Activated T-cell treated with anti-CD3 and anti-CD28 coated beads, Interleukin-2, amount 50 U/mL, for 4 hours (primary cell): Measurements from ENCODE around the gene GTF2F1. TPM values are rescaled to one million over a fixed set of nuclear protein-coding genes. Genes with fewer than 3 reads are reported as not detected.
"Not testable (repeated sequence)": the region's sequence is repeated elsewhere in the genome, so short reads cannot be mapped to it uniquely, and the experiment has no call there.

Source experiments
- ATAC-seq, 2 donors: fragments of 200-7000 bp; cut with Tn5 transposase; one replicate each; pipeline ENCODE4 v1.10.0; 2021
- DNase-seq: peaks from one replicate; pipeline ENCODE4 v3.0.0-alpha.2; 2020
- H3K27me3 Mint-ChIP-seq: one replicate; pipeline ENCODE4 v1.8.0; 2021; ENCODE audit warnings: low read depth, mixed read lengths
- H3K36me3 Mint-ChIP-seq: one replicate; pipeline ENCODE4 v1.8.0; 2022; ENCODE audit warnings: mixed read lengths; ENCODE audit not compliant: insufficient read depth
- H3K4me1 Mint-ChIP-seq: one replicate; pipeline ENCODE4 v1.8.0; 2021; ENCODE audit warnings: low read depth, mixed read lengths
- H3K4me3 Mint-ChIP-seq: one replicate; pipeline ENCODE4 v1.8.0; 2021; ENCODE audit warnings: mild to moderate bottlenecking, moderate library complexity, mixed read lengths
- H3K9me3 Mint-ChIP-seq: one replicate; pipeline ENCODE4 v1.8.0; 2021; ENCODE audit warnings: mixed read lengths
- total RNA-seq, 3 donors: library from RNA; stranded (reverse); gene quantifications; one replicate each; pipeline ENCODE4 v1.2.1, GENCODE V29; 2021

Gene GTF2F1
- total RNA-seq, 3 donors from 2014 or later, result 68.6 to 77.9 (median 75.1) TPM

DNA sequence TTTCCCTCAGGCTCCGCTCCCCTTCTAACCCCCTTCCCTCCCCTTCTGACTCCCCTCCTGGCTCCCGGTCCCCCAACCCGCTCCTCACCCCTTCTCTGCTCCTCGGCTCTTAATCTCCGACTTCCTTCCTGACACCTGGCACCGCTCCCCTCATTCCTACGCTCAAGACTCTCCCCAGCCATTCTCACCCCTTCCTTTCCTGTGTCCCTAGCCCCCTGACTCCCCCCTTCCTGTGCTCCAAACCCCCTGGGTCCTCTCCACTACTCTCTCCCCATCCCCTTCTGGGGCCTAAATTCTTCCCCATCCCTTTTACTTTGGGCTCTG is 31.0 kb downstream of the GTF2F1 start:
- no peaks in the 10 kb centered on the region for H3K9me3 Mint-ChIP-seq
- H3K4me1 Mint-ChIP-seq, result peaks cover 17% of the 10 kb centered on the region
- ATAC-seq (peak in 1 of 2 donors; percentile 6), DNase-seq (no peak)
- peak overlapping the region; percentile 95 for H3K4me3 Mint-ChIP-seq
- H3K27me3 Mint-ChIP-seq, result no peaks in the 10 kb centered on the region
- peaks cover 6% of the 10 kb centered on the region for H3K36me3 Mint-ChIP-seq

DNA sequence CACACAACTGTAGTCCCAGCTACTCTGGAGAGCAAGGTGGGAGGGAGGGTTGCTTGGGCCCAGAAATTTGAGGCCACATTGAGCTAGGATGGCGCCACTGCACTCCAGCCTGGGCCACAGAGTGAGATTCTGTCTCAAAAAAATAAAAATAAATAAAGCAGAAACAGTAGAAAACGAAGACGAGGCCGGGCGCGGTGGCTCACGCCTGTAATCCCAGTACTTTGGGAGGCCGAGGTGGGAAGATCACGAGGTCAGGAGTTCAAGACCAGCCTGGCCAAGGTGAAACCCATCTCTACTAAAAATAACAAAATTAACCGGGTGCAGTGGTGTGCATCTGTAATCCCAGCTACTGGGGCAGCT is 32.1 kb downstream of the GTF2F1 start:
- not testable (repeated sequence) for H3K9me3 Mint-ChIP-seq, H3K27me3 Mint-ChIP-seq, H3K36me3 Mint-ChIP-seq, ATAC-seq, DNase-seq
- Mint-ChIP-seq H3K4me3 (peak overlapping the region; percentile 95), H3K4me1 (peaks cover 17% of the 10 kb centered on the region)

DNA sequence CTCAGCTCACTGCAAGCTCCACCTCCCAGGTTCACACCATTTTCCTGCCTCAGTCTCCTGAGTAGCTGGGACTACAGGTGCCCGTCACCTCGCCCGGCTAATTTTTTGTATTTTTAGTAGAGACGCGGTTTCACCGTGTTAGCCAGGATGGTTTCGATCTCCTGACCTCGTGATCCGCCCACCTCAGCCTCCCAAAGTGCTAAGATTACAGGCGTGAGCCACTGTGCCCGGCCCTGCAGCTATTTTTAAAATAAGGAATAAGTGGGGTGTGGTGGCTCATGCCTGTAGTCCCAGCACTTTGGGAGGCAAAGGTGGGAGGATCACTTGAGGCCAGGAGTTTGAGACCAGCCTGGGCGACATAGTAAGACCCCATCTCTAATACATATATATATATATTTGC is 32.5 kb downstream of the GTF2F1 start:
- Mint-ChIP-seq H3K4me3 (peak overlapping the region; percentile 95), H3K4me1 (peaks cover 17% of the 10 kb centered on the region)
- H3K27me3 Mint-ChIP-seq, DNase-seq, ATAC-seq, H3K36me3 Mint-ChIP-seq, H3K9me3 Mint-ChIP-seq: not testable (repeated sequence)

DNA sequence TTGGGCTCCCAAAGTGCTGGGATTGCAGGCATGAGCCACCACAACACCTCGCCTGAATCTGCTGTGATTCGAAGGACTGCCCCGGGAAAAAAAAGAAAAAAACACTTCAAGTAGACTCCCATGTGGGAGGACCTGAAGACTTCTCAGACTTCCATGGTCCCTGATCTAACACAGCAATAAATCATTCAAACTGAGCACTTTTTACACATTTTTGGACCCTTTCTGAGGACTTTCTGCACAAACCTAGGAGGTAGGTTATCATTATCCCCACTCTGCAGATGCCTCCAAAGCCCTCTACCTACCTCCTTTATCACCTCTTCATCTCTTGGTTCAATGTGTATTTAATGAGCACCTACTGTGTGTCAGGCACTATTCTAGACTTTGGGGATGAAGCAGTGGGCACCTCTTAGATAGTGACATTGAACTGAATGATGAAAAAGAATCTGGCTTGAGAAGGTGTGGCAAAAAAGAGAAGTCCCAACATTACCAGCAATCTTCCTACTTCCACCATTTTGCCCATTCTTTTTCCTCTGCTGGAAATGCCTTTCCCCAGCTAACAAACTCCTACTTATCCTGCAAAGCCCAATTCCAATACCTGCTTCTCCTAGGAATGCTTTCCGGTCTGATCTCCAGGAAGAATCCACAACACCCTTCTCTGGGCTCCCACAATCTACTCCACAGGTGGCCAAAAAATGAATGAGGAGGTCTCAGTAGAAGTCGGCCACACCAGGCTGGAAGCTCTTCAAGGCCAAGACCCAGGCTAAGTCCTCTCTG is 33.2 kb downstream of the GTF2F1 start:
- H3K27me3 Mint-ChIP-seq, result no peaks in the 10 kb centered on the region
- peaks cover 4% of the 10 kb centered on the region for H3K36me3 Mint-ChIP-seq
- peaks cover 17% of the 10 kb centered on the region for H3K4me1 Mint-ChIP-seq
- DNase-seq (no peak), ATAC-seq (no peak)
- H3K4me3 Mint-ChIP-seq, result peak overlapping the region; percentile 4
- no peaks in the 10 kb centered on the region for H3K9me3 Mint-ChIP-seq

GRCh38 chr19:6358003-6358402 is 35.0 kb downstream of the GTF2F1 start:
- H3K36me3 Mint-ChIP-seq, result peaks cover 2% of the 10 kb centered on the region
- no peak overlapping the region for H3K4me3 Mint-ChIP-seq
- no peak for ATAC-seq
- DNase-seq, result no peak
- no peaks in the 10 kb centered on the region for H3K9me3 Mint-ChIP-seq
- H3K27me3 Mint-ChIP-seq, result no peaks in the 10 kb centered on the region
- peaks cover 9% of the 10 kb centered on the region for H3K4me1 Mint-ChIP-seq

GRCh38 chr19:6357174-6357573 is 35.8 kb downstream of the GTF2F1 start:
- ATAC-seq (no peak), DNase-seq (no peak)
- Mint-ChIP-seq H3K27me3 (no peaks in the 10 kb centered on the region), H3K4me1 (peaks cover under 1% of the 10 kb centered on the region), H3K4me3 (no peak overlapping the region), H3K36me3 (peaks cover 7% of the 10 kb centered on the region), H3K9me3 (no peaks in the 10 kb centered on the region)

DNA sequence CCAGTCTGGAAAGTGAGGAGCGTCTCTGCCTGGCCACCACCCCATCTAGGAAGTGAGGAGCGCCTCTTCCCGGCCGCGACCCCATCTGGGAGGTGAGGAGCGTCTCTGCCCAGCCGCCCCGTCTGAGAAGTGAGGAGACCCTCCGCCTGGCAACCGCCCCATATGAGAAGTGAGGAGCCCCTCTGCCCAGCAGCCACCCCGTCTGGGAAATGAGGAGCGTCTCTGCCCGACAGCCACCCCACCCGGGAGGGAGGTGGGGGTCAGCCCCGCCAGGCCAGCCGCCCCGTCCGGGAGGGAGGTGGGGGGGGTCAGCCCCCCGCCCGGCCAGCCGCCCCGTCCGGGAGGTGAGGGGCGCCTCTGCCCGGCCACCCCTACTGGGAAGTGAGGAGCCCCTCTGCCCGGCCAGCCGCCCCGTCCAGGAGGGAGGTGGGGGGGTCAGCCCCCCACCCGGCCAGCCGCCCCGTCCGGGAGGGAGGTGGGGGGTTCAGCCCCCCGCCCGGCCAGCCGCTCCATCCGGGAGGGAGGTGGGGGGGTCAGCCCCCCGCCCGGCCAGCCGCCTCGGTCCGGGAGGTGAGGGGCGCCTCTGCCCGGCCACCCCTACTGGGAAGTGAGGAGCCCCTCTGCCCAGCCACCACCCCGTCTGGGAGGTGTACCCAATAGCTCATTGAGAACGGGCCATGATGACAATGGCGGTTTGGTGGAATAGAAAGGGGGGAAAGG is 37.5 kb downstream of the GTF2F1 start:
- H3K4me1 Mint-ChIP-seq, H3K36me3 Mint-ChIP-seq, H3K9me3 Mint-ChIP-seq, ATAC-seq, H3K27me3 Mint-ChIP-seq, DNase-seq, H3K4me3 Mint-ChIP-seq: not testable (repeated sequence)

- Mint-ChIP-seq H3K9me3 (no peaks in the 10 kb centered on the region), H3K4me1 (no peaks in the 10 kb centered on the region), H3K27me3 (no peaks in the 10 kb centered on the region), H3K4me3 (no peak overlapping the region), H3K36me3 (peaks cover 10% of the 10 kb centered on the region)
- ATAC-seq (no peak), DNase-seq (no peak)
These were observed 38.8 kb downstream of the GTF2F1 start for GRCh38 chr19:6354098-6354674.

- H3K9me3 Mint-ChIP-seq, result no peaks in the 10 kb centered on the region
- peaks cover 10% of the 10 kb centered on the region for H3K36me3 Mint-ChIP-seq
- no peaks in the 10 kb centered on the region for H3K4me1 Mint-ChIP-seq
- H3K27me3 Mint-ChIP-seq, result no peaks in the 10 kb centered on the region
- no peak overlapping the region for H3K4me3 Mint-ChIP-seq
- no peak for DNase-seq
- ATAC-seq, result no peak
These were observed 40.4 kb downstream of the GTF2F1 start for GRCh38 chr19:6352381-6353165.

GRCh38 chr19:6350688-6351087 is 42.3 kb downstream of the GTF2F1 start:
- DNase-seq (no peak), ATAC-seq (no peak)
- no peak overlapping the region for H3K4me3 Mint-ChIP-seq
- H3K36me3 Mint-ChIP-seq, result peaks cover 8% of the 10 kb centered on the region
- no peaks in the 10 kb centered on the region for H3K4me1 Mint-ChIP-seq
- no peaks in the 10 kb centered on the region for H3K9me3 Mint-ChIP-seq
- no peaks in the 10 kb centered on the region for H3K27me3 Mint-ChIP-seq

- H3K27me3 Mint-ChIP-seq, H3K4me1 Mint-ChIP-seq, H3K4me3 Mint-ChIP-seq, DNase-seq, H3K9me3 Mint-ChIP-seq, H3K36me3 Mint-ChIP-seq, ATAC-seq: not testable (repeated sequence)
These were observed 43.7 kb downstream of the GTF2F1 start for GRCh38 chr19:6349271-6349670.

DNA sequence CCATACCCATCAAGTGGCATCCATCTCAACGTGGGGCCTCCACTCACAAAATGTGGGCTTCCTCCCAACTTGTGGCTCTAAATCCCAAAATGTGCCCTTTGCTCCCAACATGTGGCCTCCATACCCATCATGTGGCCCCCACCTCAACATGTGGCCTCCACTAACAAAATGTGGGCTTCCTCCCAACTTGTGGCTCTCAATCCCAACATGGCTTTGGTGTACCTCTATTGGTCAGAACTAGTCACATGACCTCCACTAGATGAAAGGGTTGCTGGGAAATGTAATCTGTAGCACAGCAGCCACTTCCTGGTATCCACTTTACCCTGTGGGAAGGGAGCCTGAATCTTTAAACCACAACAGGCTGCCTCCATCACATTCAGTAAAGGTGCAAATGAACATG is 49.5 kb downstream of the GTF2F1 start:
- Mint-ChIP-seq H3K27me3 (no peaks in the 10 kb centered on the region), H3K4me1 (no peaks in the 10 kb centered on the region), H3K4me3 (no peak overlapping the region), H3K9me3 (no peaks in the 10 kb centered on the region), H3K36me3 (peaks cover 3% of the 10 kb centered on the region)
- no peak for ATAC-seq
- DNase-seq, result no peak

GRCh38 chr19:6340493-6341201 is 52.3 kb downstream of the GTF2F1 start:
- H3K4me1 Mint-ChIP-seq, result no peaks in the 10 kb centered on the region
- no peaks in the 10 kb centered on the region for H3K27me3 Mint-ChIP-seq
- H3K9me3 Mint-ChIP-seq, result no peaks in the 10 kb centered on the region
- DNase-seq (no peak), ATAC-seq (peak in 1 of 2 donors; percentile 18)
- H3K4me3 Mint-ChIP-seq, result no peak overlapping the region
- H3K36me3 Mint-ChIP-seq, result peaks cover 5% of the 10 kb centered on the region
